ENCODE data around the gene FAM234B.
A peak's percentile ranks its signal among the peaks of the same experiment; 100 is the strongest.

Gene FAM234B

DNA sequence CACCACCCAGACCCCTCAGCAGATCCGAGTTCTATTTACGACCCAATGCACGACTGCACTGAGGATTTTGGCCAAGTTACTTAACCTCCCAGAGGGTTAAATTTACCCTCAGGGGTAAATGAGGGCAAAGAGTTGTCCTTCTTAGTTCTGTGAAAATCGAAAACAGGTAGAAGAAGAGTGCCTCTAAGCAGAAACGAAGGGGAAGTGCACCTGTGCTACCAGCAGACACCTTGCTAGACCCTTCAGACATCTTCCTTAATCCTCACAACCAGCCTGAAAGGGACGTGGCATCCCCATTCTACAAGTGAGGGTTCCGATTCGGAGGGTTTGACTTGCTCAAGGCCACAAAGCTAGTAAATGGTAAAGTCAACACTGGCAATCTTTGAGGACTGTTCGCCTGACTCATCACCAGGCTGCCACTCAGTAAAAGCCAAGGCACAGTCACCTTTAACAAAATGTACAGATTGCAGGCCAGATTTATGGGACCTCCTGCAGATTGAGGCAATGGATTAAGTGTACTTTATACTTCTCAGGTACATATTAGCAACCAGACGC is 57.7 kb downstream of the FAM234B start:
- H3K27ac ChIP-seq (ENCODE audit: poor library complexity, severe bottlenecking) = peak overlapping the region; percentile 99
- H3K9me3 ChIP-seq (ENCODE audit: severe bottlenecking) = no peaks in the 10 kb centered on the region
- no peaks in the 10 kb centered on the region for H3K36me3 ChIP-seq (ENCODE audit: low read depth)
- no peaks in the 10 kb centered on the region for H3K27me3 ChIP-seq (ENCODE audit: insufficient read depth, poor library complexity, severe bottlenecking)
- peaks cover 51% of the 10 kb centered on the region for H3K4me1 ChIP-seq (ENCODE audit: insufficient read depth, poor library complexity, severe bottlenecking)
- no peak overlapping the region for H3K4me3 ChIP-seq (ENCODE audit: severe bottlenecking)
- no peak for ATAC-seq (ENCODE audit: low read depth)
- no peak for DNase-seq (ENCODE audit: low spot score)
- TF ChIP-seq, protein P1, sequence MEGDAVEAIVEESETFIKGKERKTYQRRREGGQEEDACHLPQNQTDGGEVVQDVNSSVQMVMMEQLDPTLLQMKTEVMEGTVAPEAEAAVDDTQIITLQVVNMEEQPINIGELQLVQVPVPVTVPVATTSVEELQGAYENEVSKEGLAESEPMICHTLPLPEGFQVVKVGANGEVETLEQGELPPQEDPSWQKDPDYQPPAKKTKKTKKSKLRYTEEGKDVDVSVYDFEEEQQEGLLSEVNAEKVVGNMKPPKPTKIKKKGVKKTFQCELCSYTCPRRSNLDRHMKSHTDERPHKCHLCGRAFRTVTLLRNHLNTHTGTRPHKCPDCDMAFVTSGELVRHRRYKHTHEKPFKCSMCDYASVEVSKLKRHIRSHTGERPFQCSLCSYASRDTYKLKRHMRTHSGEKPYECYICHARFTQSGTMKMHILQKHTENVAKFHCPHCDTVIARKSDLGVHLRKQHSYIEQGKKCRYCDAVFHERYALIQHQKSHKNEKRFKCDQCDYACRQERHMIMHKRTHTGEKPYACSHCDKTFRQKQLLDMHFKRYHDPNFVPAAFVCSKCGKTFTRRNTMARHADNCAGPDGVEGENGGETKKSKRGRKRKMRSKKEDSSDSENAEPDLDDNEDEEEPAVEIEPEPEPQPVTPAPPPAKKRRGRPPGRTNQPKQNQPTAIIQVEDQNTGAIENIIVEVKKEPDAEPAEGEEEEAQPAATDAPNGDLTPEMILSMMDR (IDR thresholded peaks at IDR 0.05; ENCODE audit: poor library complexity, severe bottlenecking) = no peak

DNA sequence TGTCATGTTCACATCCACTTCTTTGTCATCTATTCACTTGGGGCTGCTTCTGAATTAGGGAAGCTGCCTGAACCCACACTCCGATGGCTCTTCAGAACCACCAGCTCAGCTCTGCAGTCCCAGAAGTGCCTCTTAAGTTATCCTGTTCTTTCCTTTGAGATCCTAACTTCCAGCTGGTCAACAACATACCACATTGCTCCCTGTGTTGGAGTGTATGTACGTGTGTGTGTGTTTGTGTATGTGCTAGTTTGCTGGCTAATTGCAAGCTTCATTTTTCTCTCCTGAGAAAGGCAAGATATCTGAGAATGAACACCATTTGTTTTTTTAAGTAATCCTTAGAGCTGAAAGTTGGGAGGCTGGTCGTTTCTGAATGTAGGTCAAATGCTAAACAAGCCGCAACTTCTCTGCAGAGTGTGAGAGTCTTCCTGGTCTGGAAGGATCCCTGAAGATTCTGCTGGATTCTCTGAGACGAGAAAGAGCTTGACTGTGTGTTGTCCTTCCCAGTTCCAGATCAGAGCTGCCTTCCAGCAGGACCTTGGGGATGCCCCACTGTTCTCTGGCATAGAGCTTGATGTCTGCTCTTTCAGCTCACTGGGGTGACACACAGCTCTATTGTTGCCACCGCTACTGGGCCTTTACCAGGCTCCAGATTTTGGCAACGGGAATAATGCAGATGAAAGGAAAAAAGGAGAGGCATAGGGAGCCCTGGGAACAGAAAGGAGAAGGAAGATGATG is 58.4 kb downstream of the FAM234B start:
- DNase-seq (ENCODE audit: low spot score) (no peak), ATAC-seq (ENCODE audit: low read depth) (no peak)
- H3K4me1 ChIP-seq (ENCODE audit: insufficient read depth, poor library complexity, severe bottlenecking) = peaks cover 47% of the 10 kb centered on the region
- no peaks in the 10 kb centered on the region for H3K36me3 ChIP-seq (ENCODE audit: low read depth)
- TF ChIP-seq, protein P1 (IDR thresholded peaks at IDR 0.05; ENCODE audit: poor library complexity, severe bottlenecking) = no peak
- H3K27ac ChIP-seq (ENCODE audit: poor library complexity, severe bottlenecking) = peak overlapping the region; percentile 99
- H3K9me3 ChIP-seq (ENCODE audit: severe bottlenecking) = no peaks in the 10 kb centered on the region
- H3K4me3 ChIP-seq (ENCODE audit: severe bottlenecking) = no peak overlapping the region
- H3K27me3 ChIP-seq (ENCODE audit: insufficient read depth, poor library complexity, severe bottlenecking) = no peaks in the 10 kb centered on the region

DNA sequence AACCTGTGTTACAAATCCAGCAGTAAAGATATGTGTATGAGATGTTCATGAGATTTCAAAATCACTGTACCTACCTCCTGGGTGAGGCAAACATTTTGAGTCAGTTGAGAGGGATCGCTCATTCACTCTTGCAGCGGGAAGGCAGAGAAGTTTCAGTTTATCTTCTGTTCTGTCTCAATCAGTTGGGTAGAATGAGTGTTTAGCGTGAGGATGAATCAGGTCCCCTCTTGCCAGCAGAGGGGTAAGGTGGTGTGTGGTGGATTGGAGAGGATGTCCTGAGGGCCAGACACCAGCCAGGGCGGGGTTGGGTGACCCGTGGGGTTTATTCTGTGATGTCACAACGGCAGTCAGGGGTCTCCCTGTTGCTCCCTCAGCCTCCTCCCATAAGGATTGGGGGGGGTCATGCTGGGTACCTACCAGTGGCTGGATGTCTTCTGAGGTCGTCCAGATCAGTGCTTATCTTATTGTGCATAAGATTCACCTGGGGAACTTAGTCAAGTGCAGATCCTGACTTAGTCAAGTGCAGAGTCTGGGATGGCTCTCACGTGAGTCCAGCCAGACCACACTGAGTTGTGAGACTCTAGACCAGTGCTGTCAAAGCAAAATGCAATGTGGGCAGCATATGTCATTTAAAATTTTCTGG is 59.3 kb downstream of the FAM234B start, which contains the start of gene GSG1:
TSS of gene GSG1 (minus strand) at position 277 of the 643 bp plus-strand sequence. CDS start at position 122, 155 bp downstream.
- ATAC-seq (ENCODE audit: low read depth) (peak; percentile 3; the same call in 1 of the 3 replicates), DNase-seq (ENCODE audit: low spot score) (no peak)
- TF ChIP-seq, protein P1 (IDR thresholded peaks at IDR 0.05; ENCODE audit: poor library complexity, severe bottlenecking) = no peak
- no peaks in the 10 kb centered on the region for H3K27me3 ChIP-seq (ENCODE audit: insufficient read depth, poor library complexity, severe bottlenecking)
- H3K4me3 ChIP-seq (ENCODE audit: severe bottlenecking) = no peak within 1 kb of the TSS
- no peaks in the 10 kb centered on the region for H3K36me3 ChIP-seq (ENCODE audit: low read depth)
- H3K4me1 ChIP-seq (ENCODE audit: insufficient read depth, poor library complexity, severe bottlenecking) = peaks cover 43% of the 10 kb centered on the region
- H3K9me3 ChIP-seq (ENCODE audit: severe bottlenecking) = no peaks in the 10 kb centered on the region
- H3K27ac ChIP-seq (ENCODE audit: poor library complexity, severe bottlenecking) = peak within 1 kb of the TSS; percentile 99

DNA sequence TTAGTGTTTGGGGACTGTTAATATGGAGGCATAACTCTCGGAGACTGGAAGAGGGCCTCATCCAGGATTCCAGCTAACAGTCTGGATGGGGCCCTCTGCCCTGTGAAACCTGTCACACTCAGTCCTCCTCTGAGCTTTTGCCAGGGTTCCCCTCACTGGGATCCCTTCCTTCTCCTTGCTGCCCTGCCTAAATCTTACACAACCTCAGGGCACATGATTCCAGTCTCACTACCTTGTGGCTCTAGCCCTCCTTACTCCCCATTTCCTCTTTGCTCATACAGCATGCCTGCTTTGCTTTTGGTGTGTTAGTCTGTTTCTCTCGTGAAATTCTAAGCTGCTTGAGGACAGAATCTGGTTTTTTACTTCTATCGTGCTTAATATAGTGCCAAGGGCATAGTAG is 60.2 kb downstream of the FAM234B start:
- no peak overlapping the region for H3K4me3 ChIP-seq (ENCODE audit: severe bottlenecking)
- TF ChIP-seq, protein P1 (IDR thresholded peaks at IDR 0.05; ENCODE audit: poor library complexity, severe bottlenecking) = no peak
- no peak for DNase-seq (ENCODE audit: low spot score)
- H3K36me3 ChIP-seq (ENCODE audit: low read depth) = no peaks in the 10 kb centered on the region
- no peaks in the 10 kb centered on the region for H3K9me3 ChIP-seq (ENCODE audit: severe bottlenecking)
- H3K27me3 ChIP-seq (ENCODE audit: insufficient read depth, poor library complexity, severe bottlenecking) = no peaks in the 10 kb centered on the region
- no peak overlapping the region for H3K27ac ChIP-seq (ENCODE audit: poor library complexity, severe bottlenecking)
- peaks cover 34% of the 10 kb centered on the region for H3K4me1 ChIP-seq (ENCODE audit: insufficient read depth, poor library complexity, severe bottlenecking)
- ATAC-seq (ENCODE audit: low read depth) = no peak

Data from RWPE2 (cell line).